Left colon (tissue), 2 donors: Measurements from ENCODE around the gene HNF1A. TPM values are rescaled to one million over a fixed set of nuclear protein-coding genes. Genes with fewer than 3 reads are reported as not detected.
"Not testable (repeated sequence)": the region's sequence is repeated elsewhere in the genome, so short reads cannot be mapped to it uniquely, and the experiment has no call there.

Source experiments
- ATAC-seq: fragments of 200-7000 bp; cut with Tn5 transposase; one replicate; pipeline ENCODE4 v1.9.1; 2020; ENCODE audit warnings: mild to moderate bottlenecking, moderate library complexity
- DNase-seq, 2 donors: peaks; one replicate each; pipeline ENCODE4 v3.0.0-alpha.2; 2020
- intact Hi-C, 2 donors: fragments of 100-400 bp; cut with DNase I in 1 of 2; cut with micrococcal nuclease in 1 of 2; formaldehyde crosslinking; loops; one replicate each; pipeline versions ENCODE4 v1.11.2 to v1.14.0; 2022; cut with DNase I, micrococcal nuclease
- long read RNA-seq: library from polyadenylated mRNA; unstranded; transcript quantifications from one replicate; pipeline ENCODE4 v2.0.0, GENCODE V29; 2021
- total RNA-seq, 2 donors: library from RNA; stranded (reverse); fragmentation: NEBNext Ultra II Directional; extraction: Animal tissue kit (Norgen Biotek cat#: 25700); gene quantifications; one replicate each; pipeline ENCODE4 v1.2.1, GENCODE V29; 2021
- donor health status: DM: no; HTN: no; CAD: no.
- donor health status: DM: yes; HTN: yes; CAD: no.

Gene HNF1A, protein sequence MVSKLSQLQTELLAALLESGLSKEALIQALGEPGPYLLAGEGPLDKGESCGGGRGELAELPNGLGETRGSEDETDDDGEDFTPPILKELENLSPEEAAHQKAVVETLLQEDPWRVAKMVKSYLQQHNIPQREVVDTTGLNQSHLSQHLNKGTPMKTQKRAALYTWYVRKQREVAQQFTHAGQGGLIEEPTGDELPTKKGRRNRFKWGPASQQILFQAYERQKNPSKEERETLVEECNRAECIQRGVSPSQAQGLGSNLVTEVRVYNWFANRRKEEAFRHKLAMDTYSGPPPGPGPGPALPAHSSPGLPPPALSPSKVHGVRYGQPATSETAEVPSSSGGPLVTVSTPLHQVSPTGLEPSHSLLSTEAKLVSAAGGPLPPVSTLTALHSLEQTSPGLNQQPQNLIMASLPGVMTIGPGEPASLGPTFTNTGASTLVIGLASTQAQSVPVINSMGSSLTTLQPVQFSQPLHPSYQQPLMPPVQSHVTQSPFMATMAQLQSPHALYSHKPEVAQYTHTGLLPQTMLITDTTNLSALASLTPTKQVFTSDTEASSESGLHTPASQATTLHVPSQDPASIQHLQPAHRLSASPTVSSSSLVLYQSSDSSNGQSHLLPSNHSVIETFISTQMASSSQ
- 10 to 100 TPM; 16.0 to 16.9 TPM for total RNA-seq
- long read RNA-seq, partial matches to known transcripts = 9 of 26 reads
- long read RNA-seq, other reads (novel, unspliced or antisense) = 15 of 26 reads

DNA sequence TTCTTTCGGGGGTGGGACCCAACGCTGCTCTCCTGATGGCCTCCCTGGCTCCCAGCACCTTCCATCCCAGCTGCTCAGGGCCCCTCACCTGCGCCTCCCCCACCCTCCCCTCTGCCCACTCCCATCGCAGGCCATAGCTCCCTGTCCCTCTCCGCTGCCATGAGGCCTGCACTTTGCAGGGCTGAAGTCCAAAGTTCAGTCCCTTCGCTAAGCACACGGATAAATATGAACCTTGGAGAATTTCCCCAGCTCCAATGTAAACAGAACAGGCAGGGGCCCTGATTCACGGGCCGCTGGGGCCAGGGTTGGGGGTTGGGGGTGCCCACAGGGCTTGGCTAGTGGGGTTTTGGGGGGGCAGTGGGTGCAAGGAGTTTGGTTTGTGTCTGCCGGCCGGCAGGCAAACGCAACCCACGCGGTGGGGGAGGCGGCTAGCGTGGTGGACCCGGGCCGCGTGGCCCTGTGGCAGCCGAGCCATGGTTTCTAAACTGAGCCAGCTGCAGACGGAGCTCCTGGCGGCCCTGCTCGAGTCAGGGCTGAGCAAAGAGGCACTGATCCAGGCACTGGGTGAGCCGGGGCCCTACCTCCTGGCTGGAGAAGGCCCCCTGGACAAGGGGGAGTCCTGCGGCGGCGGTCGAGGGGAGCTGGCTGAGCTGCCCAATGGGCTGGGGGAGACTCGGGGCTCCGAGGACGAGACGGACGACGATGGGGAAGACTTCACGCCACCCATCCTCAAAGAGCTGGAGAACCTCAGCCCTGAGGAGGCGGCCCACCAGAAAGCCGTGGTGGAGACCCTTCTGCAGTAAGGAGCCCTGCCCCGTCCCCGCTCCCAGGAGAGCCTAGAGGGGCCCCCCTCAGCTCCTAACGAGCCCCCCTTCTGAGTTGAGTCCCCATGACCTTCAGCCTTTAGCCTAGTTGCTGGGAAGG is at the start of gene HNF1A:
Gene HNF1A (plus strand): TSS at position 248 of the 924 bp plus-strand sequence. CDS start 226 bp downstream, at position 474.
- DNase-seq (peak; percentile 72 to 78), ATAC-seq (peak; percentile 67)
- intact Hi-C loops = loop anchor here in 1 of 2 donors (10.0 kb wide), 1 partner anchor 394 kb away; the partner anchor contains the start of gene POP5

DNA sequence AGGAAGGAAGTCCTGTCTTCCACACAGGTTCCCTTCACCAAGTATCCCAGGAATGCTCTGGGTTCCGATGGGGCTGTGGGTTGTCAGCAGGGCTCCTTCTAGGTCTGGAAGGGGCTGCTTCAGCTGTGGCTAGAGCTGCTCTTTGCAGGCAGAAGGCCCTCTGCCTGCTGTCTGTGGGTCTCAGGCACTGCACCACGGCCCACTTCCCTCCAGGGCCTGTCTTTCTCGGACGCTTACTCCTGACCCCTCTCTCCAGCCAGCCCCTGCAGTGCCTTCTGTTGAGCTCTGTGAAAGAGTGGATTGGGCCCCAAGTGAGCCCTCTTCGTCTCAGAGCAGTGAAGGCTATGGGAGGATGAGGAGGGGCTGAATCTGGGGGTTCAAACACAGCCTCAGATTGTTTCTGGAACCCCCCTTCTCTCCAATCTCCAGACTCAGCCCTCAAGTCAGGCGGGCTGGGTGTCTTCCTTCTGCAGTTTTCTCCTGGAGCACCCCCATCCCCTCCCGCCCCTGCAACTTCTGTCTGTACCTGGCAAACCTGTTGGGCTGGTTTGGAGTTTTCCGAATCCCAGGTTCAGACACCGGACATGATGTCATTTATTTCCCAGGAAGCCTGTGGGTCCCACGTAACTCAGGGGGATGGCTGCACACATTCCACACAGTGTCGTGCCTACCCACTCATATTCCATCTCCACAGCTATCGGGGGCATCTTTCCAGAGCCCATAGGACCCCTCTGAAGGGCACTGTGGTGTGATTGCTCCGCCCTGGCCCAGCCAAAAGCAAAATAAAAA is 49.3 kb upstream of the HNF1A start:
- peak; percentile 79 for ATAC-seq
- peak; percentile 53 to 68 for DNase-seq
- intact Hi-C loops = no loop called here

DNA sequence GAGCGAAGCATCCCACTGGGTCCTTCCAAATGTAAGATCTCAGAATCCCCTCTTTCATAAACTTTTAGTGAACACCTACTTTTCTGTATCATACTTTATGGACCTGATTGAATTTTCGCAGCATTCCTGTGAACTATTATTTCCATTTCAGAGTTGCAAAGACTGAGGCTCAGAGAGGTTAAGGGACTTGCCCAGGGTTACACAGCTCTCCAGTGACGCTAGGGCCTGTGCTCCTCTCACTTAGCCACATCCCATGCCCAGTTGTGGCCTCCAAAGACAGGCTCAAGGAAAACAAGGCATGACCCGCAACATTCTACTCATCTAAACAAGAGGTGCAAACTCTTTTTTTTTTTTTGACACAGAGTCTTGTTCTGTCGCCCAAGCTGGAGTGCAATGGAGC is 48.3 kb upstream of the HNF1A start:
- no peak for DNase-seq
- ATAC-seq = no peak
- intact Hi-C loops = no loop called here

DNA sequence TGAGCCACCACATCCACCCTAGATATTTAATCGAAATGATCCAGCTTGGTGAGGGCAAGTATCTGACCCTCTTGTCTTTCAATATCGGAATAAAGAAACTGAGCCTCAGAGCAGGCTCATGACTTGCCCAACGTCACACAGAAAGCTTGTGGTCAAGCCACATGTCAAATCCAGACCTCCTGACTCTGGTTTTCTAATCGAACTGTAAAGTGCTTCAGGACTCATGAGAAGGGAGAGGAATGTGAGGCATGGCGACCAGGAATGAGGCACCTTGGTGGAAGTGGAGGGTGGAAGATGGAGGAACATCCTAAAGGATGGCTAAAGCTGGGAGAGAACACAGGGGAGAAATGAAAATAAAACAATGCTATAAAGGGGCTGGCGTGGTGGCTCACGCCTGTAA is 46.3 kb upstream of the HNF1A start:
- intact Hi-C loops = no loop called here
- DNase-seq (no peak), ATAC-seq (no peak)

DNA sequence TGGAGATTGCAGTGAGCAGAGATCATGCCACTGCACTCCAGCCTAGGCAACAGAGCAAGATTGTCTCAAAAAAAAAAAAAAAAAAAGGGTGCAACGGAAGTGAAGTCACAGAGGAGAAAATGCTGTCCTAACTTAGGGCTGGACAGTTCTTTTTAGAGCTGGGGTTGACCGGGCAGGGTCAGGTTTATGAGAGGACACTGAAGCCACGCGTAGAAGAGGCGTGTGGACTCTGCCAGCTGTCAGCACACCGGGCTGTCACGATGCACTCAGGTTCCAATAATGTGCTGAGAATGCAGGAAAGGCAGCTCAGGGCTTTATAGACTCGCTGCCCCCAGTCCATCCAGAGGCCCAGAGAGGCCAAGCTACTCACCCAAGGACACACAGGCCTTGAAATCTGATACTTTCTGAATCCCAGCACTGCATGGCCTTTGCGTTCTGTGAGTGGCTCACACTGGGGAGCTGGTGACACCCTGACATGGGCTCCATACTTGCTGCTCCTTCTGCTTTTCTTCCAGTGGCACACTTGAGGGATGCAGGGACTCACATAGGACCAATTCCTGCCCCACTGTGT is 45.3 kb upstream of the HNF1A start:
- intact Hi-C loops = no loop called here
- no peak for DNase-seq
- peak; percentile 58 for ATAC-seq

DNA sequence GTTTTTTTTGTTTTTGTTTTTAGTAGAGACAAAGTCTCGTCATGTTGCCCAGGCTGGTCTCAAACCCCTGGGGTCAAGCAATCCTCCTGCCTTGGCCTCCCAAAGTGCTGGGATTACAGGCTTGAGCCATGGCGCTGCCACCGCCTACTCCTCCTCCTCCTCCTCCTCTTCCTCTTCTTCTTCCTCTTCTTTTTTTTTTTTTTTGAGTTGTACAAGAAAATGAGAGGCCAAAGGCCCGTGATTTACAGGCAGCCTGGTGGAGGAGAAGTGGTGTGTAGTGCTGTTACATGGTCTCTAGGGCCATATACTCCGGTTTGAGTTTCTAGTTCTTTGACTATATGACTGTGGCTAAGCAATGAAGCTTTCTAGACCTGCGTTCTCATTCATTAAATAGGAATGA is 44.6 kb upstream of the HNF1A start:
- no peak for ATAC-seq
- DNase-seq = no peak
- intact Hi-C loops = no loop called here

DNA sequence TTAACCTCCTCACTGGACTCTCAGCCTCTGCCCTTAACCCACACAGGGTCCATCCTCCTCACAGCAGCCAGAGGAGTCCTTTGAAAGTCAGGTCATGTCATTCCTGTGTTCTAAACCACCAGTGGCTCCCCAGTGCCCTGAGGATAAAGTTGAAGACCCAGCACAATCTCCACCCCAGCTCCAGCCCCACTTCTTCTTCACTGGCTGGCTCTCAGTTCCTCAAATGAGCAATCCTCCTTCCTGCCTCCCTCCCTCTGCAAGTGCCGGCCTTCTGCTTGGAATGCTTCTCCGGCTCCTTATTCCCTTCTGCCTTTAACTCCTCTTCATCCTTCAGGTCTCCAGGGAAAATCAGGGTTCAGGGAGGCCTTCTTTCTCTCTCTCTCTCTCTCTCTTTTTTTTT is 42.1 kb upstream of the HNF1A start:
- DNase-seq = no peak

DNA sequence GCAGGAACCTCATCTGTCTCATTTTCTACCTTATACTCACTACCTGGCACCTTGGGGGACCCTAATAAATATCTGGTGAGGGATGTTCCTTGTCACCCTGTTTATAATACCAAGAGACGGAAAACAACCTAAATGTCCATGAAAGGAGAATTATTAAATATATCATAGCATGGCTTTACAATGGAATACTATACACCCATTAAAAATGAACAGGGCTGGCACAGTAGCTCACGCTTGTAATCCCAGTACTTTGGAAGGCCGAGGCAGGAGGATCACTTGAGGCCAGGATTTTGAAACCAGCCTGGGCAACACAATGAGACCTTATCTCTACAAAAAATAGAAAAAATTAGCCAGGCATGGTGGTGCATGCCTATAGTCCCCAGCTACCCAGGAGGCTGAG is 39.8 kb upstream of the HNF1A start:
- intact Hi-C loops = no loop called here
- no peak for ATAC-seq
- DNase-seq = no peak

More for the DNA sequence above, 42.1 kb upstream of the HNF1A start:
- no peak for ATAC-seq
- intact Hi-C loops = no loop called here

DNA sequence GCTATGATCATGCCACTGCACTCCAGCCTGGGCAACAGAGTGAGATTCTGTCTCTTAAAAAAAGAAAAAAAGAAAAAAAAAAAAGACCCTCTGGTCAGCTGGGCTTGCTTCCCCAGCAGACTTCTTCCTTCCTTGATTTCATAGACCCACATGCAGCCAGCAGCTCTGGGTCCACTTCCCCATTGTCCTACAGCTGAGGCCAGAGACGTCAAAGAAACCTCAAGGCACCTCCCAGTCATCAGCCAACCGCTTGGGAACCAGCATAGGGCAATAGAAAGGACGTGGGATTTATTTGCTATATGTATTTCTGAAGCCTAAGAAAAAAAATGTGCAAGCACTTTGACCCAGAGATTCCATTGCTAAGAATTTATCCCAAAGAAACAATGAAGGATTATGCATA is 38.8 kb upstream of the HNF1A start:
- DNase-seq = no peak
- intact Hi-C loops = no loop called here
- peak; percentile 50 for ATAC-seq

DNA sequence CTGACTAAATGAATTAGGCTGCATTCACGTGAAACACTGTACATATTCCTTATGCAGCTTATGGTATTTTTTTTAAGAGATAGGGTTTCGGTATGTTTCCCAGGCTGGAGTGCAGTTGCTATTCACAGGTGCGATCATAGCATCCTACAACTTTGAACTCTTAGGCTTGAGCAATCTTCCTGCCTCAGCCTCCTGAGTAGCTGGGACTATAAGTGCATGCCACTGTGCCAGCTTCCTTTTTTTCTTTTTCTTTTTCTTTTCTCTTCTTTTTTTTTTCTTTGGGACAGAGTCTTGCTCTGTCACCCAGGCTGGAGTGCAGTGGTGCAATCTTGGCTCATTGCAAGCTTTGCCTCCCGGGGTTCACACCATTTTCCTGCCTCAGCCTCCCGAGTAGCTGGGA is 38.3 kb upstream of the HNF1A start:
- ATAC-seq = no peak
- intact Hi-C loops = no loop called here
- DNase-seq = no peak

DNA sequence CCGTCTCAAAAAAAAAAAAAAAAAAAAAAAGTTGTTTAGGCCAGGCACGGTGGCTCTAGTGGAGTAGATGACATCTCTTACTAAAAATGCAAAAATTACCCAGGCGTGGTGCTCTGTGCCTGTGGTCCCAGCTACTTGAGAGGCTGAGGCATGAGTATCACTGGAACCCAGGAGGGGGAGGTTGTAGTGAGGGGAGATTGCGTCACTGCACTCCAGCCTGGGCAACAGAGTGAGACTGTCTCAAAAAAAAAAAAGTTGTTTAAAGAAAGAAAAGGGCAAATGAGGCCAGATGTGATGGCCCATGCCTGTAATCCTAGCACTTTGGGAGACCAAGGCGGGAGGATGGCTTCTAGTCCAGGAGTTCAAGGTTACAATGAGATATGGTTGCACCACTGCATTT is 37.5 kb upstream of the HNF1A start:
- no peak for ATAC-seq
- intact Hi-C loops = no loop called here
- DNase-seq = no peak

DNA sequence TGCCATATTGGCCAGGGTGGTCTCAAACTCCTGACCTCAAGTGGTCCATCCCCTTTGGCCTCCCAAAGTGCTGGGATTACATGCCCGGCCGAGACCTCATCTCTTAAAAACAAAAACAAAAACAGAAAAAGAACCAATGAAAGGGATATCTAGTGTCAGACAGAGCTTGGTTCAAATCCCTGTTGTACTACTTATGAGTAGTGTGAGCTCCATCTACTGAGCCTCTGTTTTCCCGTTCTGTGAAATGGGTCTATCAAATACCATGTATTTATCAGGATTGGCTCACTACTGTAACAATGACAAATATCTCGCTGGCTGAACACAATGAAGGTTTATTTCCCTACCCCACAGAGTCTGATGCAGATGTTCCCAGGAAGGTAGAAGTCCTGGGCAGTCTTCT is 36.9 kb upstream of the HNF1A start:
- DNase-seq (no peak), ATAC-seq (no peak)
- intact Hi-C loops = no loop called here

DNA sequence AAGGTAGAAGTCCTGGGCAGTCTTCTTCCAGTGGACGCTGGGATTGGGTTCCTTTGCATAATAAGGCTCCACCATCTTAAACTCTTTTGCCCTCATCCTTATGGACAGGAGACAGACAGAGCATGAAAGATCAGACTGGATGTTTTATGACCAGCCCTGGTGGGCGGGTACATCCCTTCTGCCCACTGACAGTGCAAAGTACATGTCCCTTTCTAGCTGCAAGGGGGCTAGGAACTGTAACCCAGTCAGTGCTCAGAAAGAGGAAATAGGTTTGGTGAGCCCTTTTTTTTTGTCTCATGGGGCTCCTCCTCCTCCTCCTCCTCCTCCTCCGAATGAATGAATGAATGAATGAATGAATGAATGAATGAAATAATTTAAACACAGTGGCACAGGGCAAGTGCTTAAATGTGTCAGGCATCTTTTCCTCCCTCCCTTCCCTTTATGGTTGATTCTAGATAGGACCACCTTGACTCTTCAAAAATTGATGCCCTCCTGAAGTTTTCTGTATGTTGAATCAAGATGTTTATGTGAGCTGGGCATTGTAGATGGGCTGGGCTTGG is 36.4 kb upstream of the HNF1A start:
- DNase-seq = no peak
- intact Hi-C loops = no loop called here
- ATAC-seq = no peak

DNA sequence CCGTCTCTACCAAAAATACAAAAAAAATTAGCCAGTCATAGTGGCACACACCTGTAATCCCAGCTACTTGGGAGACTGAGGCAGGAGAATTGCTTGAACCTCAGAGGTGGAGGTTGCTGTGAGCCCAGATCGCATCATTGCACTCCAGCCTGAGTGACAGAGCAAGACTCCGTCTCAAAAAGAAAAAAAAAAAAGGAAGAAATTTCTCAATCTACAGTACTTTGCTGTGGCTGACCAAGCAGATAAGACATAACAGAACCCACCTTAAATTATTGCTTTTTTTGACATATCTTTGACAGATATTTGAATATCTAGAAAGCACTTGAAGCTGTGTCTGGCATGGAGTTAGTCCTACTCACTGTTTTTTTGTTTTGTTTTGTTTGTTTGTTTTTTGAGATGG is 34.9 kb upstream of the HNF1A start:
- intact Hi-C loops = no loop called here
- no peak for DNase-seq
- ATAC-seq = no peak

DNA sequence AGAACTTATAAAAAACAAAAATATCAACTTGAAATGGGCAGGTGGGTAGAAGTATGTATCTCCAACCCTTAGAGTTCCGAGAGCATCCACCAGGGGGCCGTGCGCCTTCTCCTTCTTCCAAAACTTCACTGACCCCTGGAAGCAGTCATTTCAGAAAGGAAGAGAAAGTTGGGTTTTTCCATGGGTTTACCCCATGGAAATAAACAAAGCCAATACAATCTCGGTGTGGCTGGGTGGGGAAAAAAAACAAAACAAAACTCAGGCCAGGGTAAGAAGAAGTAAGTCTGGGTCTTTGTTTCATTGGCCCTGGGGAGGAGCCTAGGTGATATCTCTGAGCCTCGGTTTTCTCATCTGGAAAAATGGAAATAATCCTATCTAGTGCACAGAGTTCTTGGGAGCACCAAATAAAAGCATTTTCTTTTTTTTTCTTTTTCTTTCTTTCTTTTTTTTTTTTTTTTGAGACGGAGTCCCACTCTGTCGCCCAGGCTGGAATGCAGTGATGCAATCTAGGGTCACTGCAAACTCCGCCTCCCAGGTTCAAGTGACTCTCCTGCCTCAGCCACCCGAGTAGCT is 33.6 kb upstream of the HNF1A start:
- peak; percentile 64 for ATAC-seq
- DNase-seq = peak in 1 of 2 donors; percentile 82
- intact Hi-C loops = no loop called here

DNA sequence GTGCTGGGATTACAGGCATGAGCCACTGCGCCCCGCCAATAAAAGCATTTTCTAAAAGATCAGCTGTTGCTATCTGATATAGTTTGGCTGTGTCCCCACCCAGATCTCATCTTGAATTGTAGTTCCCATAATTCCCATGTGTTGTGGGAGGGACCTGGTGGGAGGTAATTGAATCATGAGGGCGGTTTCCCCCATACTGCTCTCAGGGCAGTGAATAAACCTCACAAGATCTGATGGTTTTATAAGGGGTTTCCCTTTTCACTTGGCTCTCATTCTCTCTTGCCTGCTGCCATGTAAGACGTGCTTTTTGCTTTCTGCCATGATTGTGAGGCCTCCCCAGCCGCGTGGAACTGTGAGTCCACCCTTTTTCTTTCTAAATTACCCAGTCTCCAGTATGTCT is 32.8 kb upstream of the HNF1A start:
- DNase-seq, intact Hi-C loops, ATAC-seq: not testable (repeated sequence)

DNA sequence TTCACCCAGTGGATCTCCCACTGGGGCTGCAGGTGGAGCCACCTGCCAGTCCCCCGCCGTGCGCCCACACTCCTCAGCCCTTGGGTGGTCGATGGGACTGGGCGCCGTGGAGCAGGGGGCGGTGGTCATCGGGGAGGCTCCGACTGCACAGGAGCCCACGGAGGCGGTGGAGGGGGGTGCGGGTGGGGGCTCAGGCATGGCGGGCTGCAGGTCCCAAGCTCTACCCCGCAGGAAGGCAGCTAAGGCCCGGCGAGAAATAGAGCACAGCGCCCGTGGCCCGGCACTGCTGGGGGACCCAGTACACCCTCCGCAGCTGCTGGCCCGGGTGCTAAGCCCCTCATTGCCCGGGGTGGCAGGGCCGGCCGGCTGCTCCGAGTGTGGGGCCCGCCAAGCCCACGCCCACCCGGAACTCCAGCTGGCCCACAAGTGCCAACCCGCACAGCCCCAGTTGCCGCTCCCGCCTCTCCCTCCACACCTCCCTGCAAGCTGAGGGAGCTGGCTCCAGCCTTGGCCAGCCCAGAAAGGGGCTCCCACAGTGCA is 28.0 kb upstream of the HNF1A start:
- intact Hi-C loops, DNase-seq, ATAC-seq: not testable (repeated sequence)
